OCI-LY1 (cell line): ENCODE measurements around the gene PKP3.

Experiments
- H2AFZ ChIP-seq: fragments of 200-600 bp; sonication (generic), shearing (Covaris generic); 2 replicates; pipeline ENCODE4 v1.6.0; 2014; ENCODE audit warnings: antibody characterized with exemption, mild to moderate bottlenecking, low read length
- H3F3A ChIP-seq: fragments of 200-600 bp; sonication (generic), shearing (Covaris generic); 2 replicates; pipeline ENCODE4 v1.6.0; 2014; ENCODE audit warnings: mild to moderate bottlenecking, antibody characterized with exemption, low read length, moderate library complexity; ENCODE audit not compliant: insufficient read depth
- H3K27ac ChIP-seq: fragments of 200-600 bp; sonication (generic); 2 replicates; pipeline ENCODE4 v1.5.1; 2014; ENCODE audit warnings: low read length, mixed run types, mild to moderate bottlenecking, low read depth; ENCODE audit not compliant: poor library complexity, severe bottlenecking
- H3K27me3 ChIP-seq: fragments of 200-600 bp; sonication (generic); 2 replicates; pipeline ENCODE4 v1.6.0; 2014; ENCODE audit warnings: antibody characterized with exemption, mild to moderate bottlenecking, low read length, moderate library complexity; ENCODE audit not compliant: insufficient read depth
- H3K36me3 ChIP-seq: fragments of 200-600 bp; sonication (generic); 2 replicates; pipeline ENCODE4 v1.6.1; 2014; ENCODE audit warnings: mild to moderate bottlenecking, antibody characterized with exemption, low read length, moderate library complexity, mixed read lengths; ENCODE audit not compliant: insufficient read depth
- H3K4me1 ChIP-seq: fragments of 200-600 bp; sonication (generic); 2 replicates; pipeline ENCODE4 v1.5.1; 2014; ENCODE audit warnings: mild to moderate bottlenecking, low read length, moderate library complexity; ENCODE audit not compliant: insufficient read depth, severe bottlenecking
- H3K4me2 ChIP-seq: fragments of 200-600 bp; sonication (generic), shearing (Covaris generic); 2 replicates; pipeline ENCODE4 v1.6.1; 2014; ENCODE audit warnings: low read length
- H3K4me3 ChIP-seq: fragments of 200-600 bp; sonication (generic); 2 replicates; pipeline ENCODE4 v1.5.1; 2014; ENCODE audit warnings: low read length, low read depth, mild to moderate bottlenecking, mixed read lengths; ENCODE audit not compliant: poor library complexity, severe bottlenecking
- H3K79me2 ChIP-seq: fragments of 200-600 bp; shearing (Covaris generic); 2 replicates; pipeline ENCODE4 v1.6.1; 2016; ENCODE audit warnings: mixed run types, low read length, mixed read lengths; ENCODE audit not compliant: insufficient read depth
- H3K9ac ChIP-seq: fragments of 200-600 bp; sonication (generic), shearing (Covaris generic); 2 replicates; pipeline ENCODE4 v1.6.1; 2014; ENCODE audit warnings: mild to moderate bottlenecking, low read length, mixed read lengths
- H3K9me2 ChIP-seq: fragments of 200-600 bp; sonication (generic), shearing (Covaris generic); 2 replicates; pipeline ENCODE4 v1.6.1; 2014; ENCODE audit warnings: low read depth, mild to moderate bottlenecking, low read length, mixed read lengths
- H3K9me3 ChIP-seq: fragments of 200-600 bp; shearing (Covaris generic); 2 replicates; pipeline ENCODE4 v1.6.1; 2014; ENCODE audit warnings: low read length, mixed read lengths
- H4K20me1 ChIP-seq: fragments of 200-600 bp; sonication (generic), shearing (Covaris generic); 2 replicates; pipeline ENCODE4 v1.6.0; 2016; ENCODE audit warnings: mild to moderate bottlenecking, low read length; ENCODE audit not compliant: insufficient read depth
- CTCF ChIP-seq: fragments of 200-600 bp; sonication (generic), shearing (Covaris generic); IDR thresholded peaks from 2 replicates; pipeline ENCODE4 v1.5.1; 2017; ENCODE audit warnings: mild to moderate bottlenecking, antibody characterized with exemption, low read length, moderate library complexity, mixed read lengths
- EZH2 ChIP-seq: fragments of 200-600 bp; sonication (generic), shearing (Covaris generic); IDR thresholded peaks from 2 replicates; pipeline ENCODE4 v1.8.0; 2017; ENCODE audit warnings: borderline replicate concordance, mixed run types, mild to moderate bottlenecking, antibody characterized with exemption, low read length, moderate library complexity, mixed read lengths

PKP3 gene

GRCh38 chr11:452916-453527 lies 59.0 kb downstream of the PKP3 start:
- no peaks in the 10 kb centered on the region for H3F3A ChIP-seq

GRCh38 chr11:453564-453963 lies 59.6 kb downstream of the PKP3 start:
- H3K4me1 ChIP-seq, result peaks cover 33% of the 10 kb centered on the region
- H3K9me3 ChIP-seq, result no peaks in the 10 kb centered on the region
- H3K36me3 ChIP-seq, result peaks cover 8% of the 10 kb centered on the region
- H3K79me2 ChIP-seq, result no peaks in the 10 kb centered on the region
- H2AFZ ChIP-seq, result no peak overlapping the region
- H3K9me2 ChIP-seq, result no peaks in the 10 kb centered on the region
- no peaks in the 10 kb centered on the region for H3K27me3 ChIP-seq
- H3K9ac ChIP-seq, result no peak overlapping the region
- no peaks in the 10 kb centered on the region for H3F3A ChIP-seq
- no peak overlapping the region for H3K4me3 ChIP-seq
- TF ChIP-seq EZH2 (no peak), CTCF (no peak)
- no peak overlapping the region for H3K4me2 ChIP-seq
- H3K27ac ChIP-seq, result no peak overlapping the region
- H4K20me1 ChIP-seq, result no peaks in the 10 kb centered on the region

More at GRCh38 chr11:452916-453527, 59.0 kb downstream of the PKP3 start:
- H2AFZ ChIP-seq, result no peak overlapping the region
- no peak overlapping the region for H3K9ac ChIP-seq
- no peak overlapping the region for H3K27ac ChIP-seq
- no peak overlapping the region for H3K4me2 ChIP-seq
- peaks cover 36% of the 10 kb centered on the region for H3K4me1 ChIP-seq
- H3K9me2 ChIP-seq, result no peaks in the 10 kb centered on the region
- TF ChIP-seq EZH2 (no peak), CTCF (no peak)
- no peaks in the 10 kb centered on the region for H3K27me3 ChIP-seq
- H3K79me2 ChIP-seq, result no peaks in the 10 kb centered on the region
- no peaks in the 10 kb centered on the region for H3K9me3 ChIP-seq
- no peak overlapping the region for H3K4me3 ChIP-seq
- peaks cover 8% of the 10 kb centered on the region for H3K36me3 ChIP-seq
- H4K20me1 ChIP-seq, result no peaks in the 10 kb centered on the region

GRCh38 chr11:454043-454442 lies 60.0 kb downstream of the PKP3 start:
- H3K9me2 ChIP-seq, result no peaks in the 10 kb centered on the region
- H3K4me3 ChIP-seq, result no peak overlapping the region
- peaks cover 8% of the 10 kb centered on the region for H3K36me3 ChIP-seq
- no peaks in the 10 kb centered on the region for H3K9me3 ChIP-seq
- no peak overlapping the region for H3K27ac ChIP-seq
- no peak overlapping the region for H2AFZ ChIP-seq
- H3K4me2 ChIP-seq, result no peak overlapping the region
- H3K79me2 ChIP-seq, result no peaks in the 10 kb centered on the region
- H3K27me3 ChIP-seq, result no peaks in the 10 kb centered on the region
- H3F3A ChIP-seq, result no peaks in the 10 kb centered on the region
- no peaks in the 10 kb centered on the region for H4K20me1 ChIP-seq
- H3K9ac ChIP-seq, result no peak overlapping the region
- H3K4me1 ChIP-seq, result peaks cover 28% of the 10 kb centered on the region
- TF ChIP-seq EZH2, result no peak
- no peak for TF ChIP-seq CTCF
